GM12872 (cell line): ENCODE results near the gene TIPRL.

Source experiments
- TF ChIP-seq, protein P1 (sequence below): IDR thresholded peaks from 3 replicates; pipeline ENCODE4 v1.5.1; 2011; ENCODE audit warnings: low read depth, mild to moderate bottlenecking, low read length, moderate library complexity; ENCODE audit not compliant: insufficient read depth

The TIPRL gene

DNA sequence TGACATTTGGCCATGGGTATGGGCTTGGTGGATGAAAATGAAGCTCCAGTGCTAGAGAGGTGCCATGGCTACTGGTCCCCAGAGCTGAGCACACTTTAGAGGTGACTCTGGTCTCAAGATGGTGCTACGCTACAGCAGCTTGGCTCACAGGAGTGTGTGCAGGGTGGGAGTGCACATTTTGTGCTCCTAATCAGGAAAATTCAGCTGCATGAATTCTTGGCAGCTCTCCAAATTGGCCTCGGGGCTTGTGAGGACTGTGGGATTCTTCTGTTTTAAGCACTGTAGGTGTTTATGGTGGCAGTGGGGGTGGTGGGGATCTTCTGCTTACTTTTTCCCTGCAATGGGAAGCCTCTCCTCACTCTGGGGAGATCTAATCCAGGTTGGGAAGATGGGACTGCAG is 17.3 kb upstream of the TIPRL start:
- TF ChIP-seq, protein P1, sequence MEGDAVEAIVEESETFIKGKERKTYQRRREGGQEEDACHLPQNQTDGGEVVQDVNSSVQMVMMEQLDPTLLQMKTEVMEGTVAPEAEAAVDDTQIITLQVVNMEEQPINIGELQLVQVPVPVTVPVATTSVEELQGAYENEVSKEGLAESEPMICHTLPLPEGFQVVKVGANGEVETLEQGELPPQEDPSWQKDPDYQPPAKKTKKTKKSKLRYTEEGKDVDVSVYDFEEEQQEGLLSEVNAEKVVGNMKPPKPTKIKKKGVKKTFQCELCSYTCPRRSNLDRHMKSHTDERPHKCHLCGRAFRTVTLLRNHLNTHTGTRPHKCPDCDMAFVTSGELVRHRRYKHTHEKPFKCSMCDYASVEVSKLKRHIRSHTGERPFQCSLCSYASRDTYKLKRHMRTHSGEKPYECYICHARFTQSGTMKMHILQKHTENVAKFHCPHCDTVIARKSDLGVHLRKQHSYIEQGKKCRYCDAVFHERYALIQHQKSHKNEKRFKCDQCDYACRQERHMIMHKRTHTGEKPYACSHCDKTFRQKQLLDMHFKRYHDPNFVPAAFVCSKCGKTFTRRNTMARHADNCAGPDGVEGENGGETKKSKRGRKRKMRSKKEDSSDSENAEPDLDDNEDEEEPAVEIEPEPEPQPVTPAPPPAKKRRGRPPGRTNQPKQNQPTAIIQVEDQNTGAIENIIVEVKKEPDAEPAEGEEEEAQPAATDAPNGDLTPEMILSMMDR, result no peak

DNA sequence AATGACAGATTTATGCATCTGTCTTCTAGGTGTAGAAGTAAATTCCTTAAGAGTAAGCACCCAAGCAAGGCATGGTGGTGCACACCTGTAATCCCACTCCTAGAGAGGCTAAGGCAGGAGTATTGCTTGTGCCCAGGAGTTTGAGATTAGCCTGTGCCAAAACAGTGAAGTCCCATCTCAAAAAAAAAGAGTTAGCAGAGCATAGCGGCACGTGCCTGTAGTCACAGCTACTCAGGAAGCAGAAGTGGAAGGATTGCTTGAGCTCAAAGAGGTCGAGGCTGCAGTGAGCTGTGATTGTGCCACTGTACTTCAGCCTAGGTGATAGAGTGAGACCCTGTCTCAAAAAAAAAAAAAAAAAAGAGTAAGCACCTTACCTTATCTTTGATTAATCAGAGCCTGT is 15.1 kb upstream of the TIPRL start:
- TF ChIP-seq, protein P1, result no peak

DNA sequence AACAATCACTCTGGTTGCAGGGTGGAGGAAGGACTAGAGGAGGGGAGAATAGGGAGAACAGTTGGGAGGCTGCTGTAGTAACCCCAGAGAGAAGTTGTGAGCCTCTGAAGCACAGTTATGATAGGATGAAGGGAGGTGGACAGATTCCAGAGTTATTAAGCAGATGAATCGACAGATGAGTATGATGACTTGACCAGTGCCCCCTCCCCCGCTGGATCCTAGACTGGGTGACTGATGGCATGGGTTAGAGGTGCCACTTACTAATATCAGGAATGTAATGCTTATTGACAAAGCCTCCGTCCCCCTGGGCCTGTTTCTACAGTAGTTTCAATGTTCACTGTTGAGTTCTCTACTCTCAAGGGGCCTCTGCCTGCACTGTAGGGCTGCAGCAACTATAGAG is 14.0 kb upstream of the TIPRL start:
- TF ChIP-seq, protein P1, result no peak

DNA sequence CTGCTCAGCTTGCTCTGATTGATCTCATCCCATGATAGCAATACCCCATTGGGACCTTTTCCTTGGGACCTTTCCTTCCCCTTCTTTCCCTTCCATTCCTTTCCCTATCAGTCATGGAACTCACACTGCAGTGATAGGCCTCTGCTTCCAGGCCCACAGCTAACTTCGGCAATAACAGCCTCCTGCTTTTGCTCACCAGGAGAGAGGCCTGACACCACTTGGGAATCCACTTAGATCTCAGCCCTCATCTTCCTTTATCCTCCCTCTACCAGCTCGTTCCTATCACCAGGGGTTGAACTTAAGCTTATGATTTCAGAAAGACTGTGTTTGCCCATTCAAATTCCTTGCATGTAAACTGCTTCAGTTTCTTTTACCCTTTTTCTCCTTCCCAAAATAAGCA is 11.0 kb upstream of the TIPRL start:
- TF ChIP-seq, protein P1, result no peak

DNA sequence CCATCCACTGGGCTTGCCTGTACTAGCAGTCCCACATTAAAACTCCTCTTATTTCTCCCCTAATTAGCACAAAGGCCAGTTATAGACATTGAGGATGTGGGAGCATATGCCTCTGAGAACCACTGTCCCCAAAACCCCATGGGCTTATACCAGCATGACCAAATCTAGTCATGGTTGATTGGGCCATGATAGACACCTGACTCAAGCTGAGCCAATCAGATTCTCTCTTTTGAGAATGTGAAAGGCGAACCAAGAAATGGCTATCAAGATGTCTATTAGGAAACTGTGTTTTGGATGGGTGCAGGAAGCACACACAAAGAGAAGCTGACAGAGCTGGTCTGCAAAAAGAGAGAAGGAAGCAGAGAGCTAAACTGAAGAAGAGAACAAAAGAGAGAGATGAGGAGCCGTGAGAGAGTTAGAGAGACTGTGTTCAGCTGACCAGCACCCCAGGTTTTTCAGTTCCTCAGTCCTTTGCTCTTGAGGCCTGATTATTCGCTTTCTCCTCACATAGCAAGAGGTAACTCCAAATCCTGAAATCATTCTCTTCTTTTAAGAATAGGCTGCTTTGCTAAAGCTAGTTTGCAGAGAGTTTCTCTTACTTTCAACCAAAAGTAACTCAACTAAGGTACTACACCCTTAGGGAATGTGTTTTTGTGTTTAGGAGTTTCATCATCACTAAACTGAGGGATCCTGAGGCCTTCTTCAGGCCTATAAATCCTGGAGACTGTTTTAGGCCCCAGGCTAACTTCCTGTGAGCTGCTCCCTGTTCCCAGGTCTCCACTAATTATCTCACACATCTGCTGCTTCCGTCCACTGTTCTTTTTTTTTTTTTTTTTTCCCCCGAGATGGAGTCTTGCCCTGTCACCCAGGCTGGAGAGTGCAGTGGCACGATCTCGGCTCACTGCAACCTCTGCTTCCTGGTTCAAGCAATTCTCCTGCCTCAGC is 7.9 kb upstream of the TIPRL start:
- TF ChIP-seq, protein P1, result no peak

DNA sequence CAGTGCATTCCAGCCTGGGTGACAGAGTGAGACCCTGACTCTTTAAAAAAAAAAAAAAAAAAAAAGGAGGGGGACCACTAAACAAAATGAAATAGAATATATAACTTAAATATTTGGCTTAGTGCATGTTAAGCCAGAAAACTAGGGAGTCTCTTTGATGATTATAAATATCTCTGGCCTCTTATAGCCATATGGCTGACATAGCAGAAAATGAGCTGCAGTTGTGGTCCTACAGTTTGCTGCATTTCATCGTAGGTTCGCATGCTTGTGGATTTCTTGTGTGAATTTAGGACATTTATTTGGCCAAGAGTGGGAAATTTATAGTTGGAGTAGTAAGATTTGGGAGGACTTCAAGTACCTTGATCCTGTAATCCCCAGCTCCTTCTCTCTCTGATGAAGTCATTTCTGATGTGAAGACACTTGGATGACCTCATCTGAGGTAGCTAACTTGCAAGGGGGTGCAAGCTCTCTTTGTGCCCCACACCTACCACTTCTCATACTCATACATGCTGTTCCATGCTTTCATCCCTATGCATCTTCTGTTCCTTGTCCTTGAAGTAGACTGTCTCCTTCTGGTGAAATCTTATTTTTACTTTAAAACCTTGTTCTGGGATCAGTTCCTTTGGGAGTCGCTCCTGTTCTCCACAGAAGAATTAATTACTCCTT is 6.4 kb upstream of the TIPRL start:
- TF ChIP-seq, protein P1, result no peak

DNA sequence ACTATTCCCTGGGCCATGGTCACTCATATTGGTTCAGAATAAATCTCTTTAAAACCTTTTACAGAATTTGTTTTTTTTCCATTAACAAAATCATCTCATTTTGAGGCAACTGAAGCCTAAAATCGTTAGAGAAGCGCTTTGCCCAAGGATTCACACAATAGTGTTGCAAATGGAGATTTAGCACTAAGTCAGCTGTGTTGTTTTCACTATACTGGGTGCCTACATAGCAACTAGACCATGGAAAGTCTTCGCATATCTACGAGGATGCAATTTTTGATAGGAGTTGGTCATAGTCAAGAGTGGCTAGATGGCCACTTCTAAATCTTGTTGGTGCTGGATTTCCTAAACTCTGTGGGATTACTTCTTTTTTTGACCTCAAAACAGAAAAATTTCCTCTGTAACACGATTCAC is 530 bp upstream of the TIPRL start:
- TF ChIP-seq, protein P1, result no peak
